MM.1S (cell line): ENCODE measurements around the gene REG3A.

Experiments
- DNase-seq: peaks from one replicate; pipeline ENCODE4 v3.0.0-alpha.2; 2015
- H2AFZ ChIP-seq: fragments of 300-600 bp; sonication (generic); 2 replicates; pipeline ENCODE4 v1.6.0; 2016; ENCODE audit warnings: antibody characterized with exemption, low read length
- H3F3A ChIP-seq: fragments of 300-600 bp; sonication (generic); 2 replicates; pipeline ENCODE4 v1.6.1; 2016; ENCODE audit warnings: mild to moderate bottlenecking, antibody characterized with exemption, low read length, moderate library complexity, mixed read lengths; ENCODE audit not compliant: insufficient read depth
- H3K27ac ChIP-seq: fragments of 300-600 bp; sonication (generic); 2 replicates; pipeline ENCODE4 v1.5.1; 2016; ENCODE audit warnings: mild to moderate bottlenecking, low read length
- H3K27me3 ChIP-seq: fragments of 300-600 bp; sonication (generic); replicated peaks from 2 replicates; pipeline ENCODE4 v1.6.0; 2016; ENCODE audit warnings: low read length; ENCODE audit not compliant: insufficient read depth
- H3K36me3 ChIP-seq: fragments of 300-600 bp; sonication (generic); replicated peaks from 2 replicates; pipeline ENCODE4 v1.6.1; 2016; ENCODE audit warnings: mild to moderate bottlenecking, low read length, mixed read lengths; ENCODE audit not compliant: insufficient read depth
- H3K4me1 ChIP-seq: fragments of 300-600 bp; sonication (generic); 2 replicates; pipeline ENCODE4 v1.6.1; 2016; ENCODE audit warnings: low read length, mixed read lengths
- H3K4me2 ChIP-seq: fragments of 300-600 bp; sonication (generic); 2 replicates; pipeline ENCODE4 v1.6.0; 2016; ENCODE audit warnings: low read depth, low read length
- H3K4me3 ChIP-seq: fragments of 300-600 bp; sonication (generic); 2 replicates; pipeline ENCODE4 v1.5.1; 2016; ENCODE audit warnings: low read length, mixed read lengths
- H3K79me2 ChIP-seq: fragments of 300-600 bp; sonication (generic); 2 replicates; pipeline ENCODE4 v1.6.1; 2016; ENCODE audit warnings: mixed run types, low read length, mixed read lengths
- H3K9ac ChIP-seq: fragments of 300-600 bp; sonication (generic); 2 replicates; pipeline ENCODE4 v1.6.1; 2016; ENCODE audit warnings: low read length, mixed read lengths
- H3K9me2 ChIP-seq: fragments of 300-600 bp; sonication (generic); replicated peaks from 2 replicates; pipeline ENCODE4 v1.6.1; 2016; ENCODE audit warnings: mild to moderate bottlenecking, low read length, mixed read lengths; ENCODE audit not compliant: insufficient read depth
- H3K9me3 ChIP-seq: fragments of 300-600 bp; sonication (generic); replicated peaks from 2 replicates; pipeline ENCODE4 v1.6.1; 2016; ENCODE audit warnings: mild to moderate bottlenecking, low read length, mixed read lengths; ENCODE audit not compliant: insufficient read depth
- H4K20me1 ChIP-seq: fragments of 300-600 bp; sonication (generic); 2 replicates; pipeline ENCODE4 v1.6.1; 2016; ENCODE audit warnings: mild to moderate bottlenecking, low read length, moderate library complexity, mixed read lengths; ENCODE audit not compliant: insufficient read depth
- EZH2 ChIP-seq: fragments of 300-600 bp; sonication (generic); optimal IDR thresholded peaks from 2 replicates; pipeline ENCODE3; 2017; ENCODE audit warnings: low read depth, mild to moderate bottlenecking, antibody characterized with exemption, low read length, mixed read lengths
- EZH2phosphoT487 ChIP-seq: fragments of 300-600 bp; sonication (generic); IDR thresholded peaks from 2 replicates; pipeline ENCODE4 v1.6.1; 2018; ENCODE audit warnings: antibody characterized with exemption, low read length
- TF ChIP-seq, protein P1 (sequence below): fragments of 300-600 bp; sonication (generic); IDR thresholded peaks from 2 replicates; pipeline ENCODE4 v1.5.1; 2016; ENCODE audit warnings: antibody characterized with exemption, low read length, mixed read lengths

Gene REG3A

DNA sequence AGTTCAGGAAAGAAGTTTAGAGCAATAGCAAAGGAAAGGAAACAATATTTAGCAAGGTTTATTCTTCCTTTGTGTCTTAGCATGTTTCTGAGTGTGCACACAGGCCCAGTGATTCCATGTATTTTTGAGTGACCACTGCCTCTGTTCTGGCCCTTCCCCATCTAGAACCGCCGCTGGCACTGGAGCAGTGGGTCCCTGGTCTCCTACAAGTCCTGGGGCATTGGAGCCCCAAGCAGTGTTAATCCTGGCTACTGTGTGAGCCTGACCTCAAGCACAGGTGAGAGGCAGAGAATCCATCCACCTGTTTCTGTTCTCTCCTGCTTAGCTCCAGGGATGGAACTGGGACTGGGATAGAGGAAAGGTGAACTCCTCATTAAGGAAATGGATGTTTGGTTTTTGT lies 36.9 kb downstream of the REG3A start:
- Histone ChIP-seq H3K27me3 (no peaks in the 10 kb centered on the region), H3K79me2 (no peaks in the 10 kb centered on the region), H4K20me1 (no peaks in the 10 kb centered on the region), H3K9me3 (no peaks in the 10 kb centered on the region), H3K36me3 (no peaks in the 10 kb centered on the region), H3K4me3 (no peak overlapping the region), H3K27ac (no peak overlapping the region), H3F3A (no peaks in the 10 kb centered on the region), H3K9me2 (no peaks in the 10 kb centered on the region), H2AFZ (no peak overlapping the region), H3K4me2 (no peak overlapping the region), H3K4me1 (no peaks in the 10 kb centered on the region), H3K9ac (no peak overlapping the region)
- no peak for TF ChIP-seq EZH2phosphoT487
- TF ChIP-seq EZH2: no peak
- TF ChIP-seq, protein P1, sequence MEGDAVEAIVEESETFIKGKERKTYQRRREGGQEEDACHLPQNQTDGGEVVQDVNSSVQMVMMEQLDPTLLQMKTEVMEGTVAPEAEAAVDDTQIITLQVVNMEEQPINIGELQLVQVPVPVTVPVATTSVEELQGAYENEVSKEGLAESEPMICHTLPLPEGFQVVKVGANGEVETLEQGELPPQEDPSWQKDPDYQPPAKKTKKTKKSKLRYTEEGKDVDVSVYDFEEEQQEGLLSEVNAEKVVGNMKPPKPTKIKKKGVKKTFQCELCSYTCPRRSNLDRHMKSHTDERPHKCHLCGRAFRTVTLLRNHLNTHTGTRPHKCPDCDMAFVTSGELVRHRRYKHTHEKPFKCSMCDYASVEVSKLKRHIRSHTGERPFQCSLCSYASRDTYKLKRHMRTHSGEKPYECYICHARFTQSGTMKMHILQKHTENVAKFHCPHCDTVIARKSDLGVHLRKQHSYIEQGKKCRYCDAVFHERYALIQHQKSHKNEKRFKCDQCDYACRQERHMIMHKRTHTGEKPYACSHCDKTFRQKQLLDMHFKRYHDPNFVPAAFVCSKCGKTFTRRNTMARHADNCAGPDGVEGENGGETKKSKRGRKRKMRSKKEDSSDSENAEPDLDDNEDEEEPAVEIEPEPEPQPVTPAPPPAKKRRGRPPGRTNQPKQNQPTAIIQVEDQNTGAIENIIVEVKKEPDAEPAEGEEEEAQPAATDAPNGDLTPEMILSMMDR: no peak
- no peak for DNase-seq

DNA sequence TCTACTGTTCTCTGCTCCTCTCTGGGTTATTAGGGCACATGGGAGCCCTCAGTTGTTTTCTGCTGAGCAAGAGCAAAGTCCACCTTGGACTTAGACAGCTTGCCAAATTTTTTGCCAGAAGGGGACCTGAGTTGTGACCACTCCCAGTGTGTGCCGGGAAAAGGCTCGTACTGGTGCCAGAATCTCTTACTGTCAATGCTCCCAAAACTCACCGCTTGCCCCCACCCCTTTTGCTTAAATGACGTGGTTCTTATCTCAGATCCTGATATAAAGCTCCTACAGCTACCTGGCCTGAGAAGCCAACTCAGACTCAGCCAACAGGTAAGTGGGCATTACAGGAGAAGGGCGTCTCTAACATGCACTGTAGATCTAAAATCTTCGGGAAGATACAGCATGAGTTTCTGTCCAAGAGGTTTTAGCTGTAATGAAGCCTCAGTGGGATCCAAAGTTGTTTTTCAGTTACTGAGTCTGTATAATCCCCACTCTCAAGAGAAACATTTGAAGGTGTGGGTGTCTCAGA lies 39.3 kb downstream of the REG3A start, which contains the start of gene REG1A:
Gene REG1A (plus strand): TSS at position 295 of the 520 bp plus-strand sequence. CDS start 374 bp downstream, outside the sequence.
- Histone ChIP-seq H2AFZ (no peak within 1 kb of the TSS), H3F3A (no peaks in the 10 kb centered on the region), H3K9me3 (no peaks in the 10 kb centered on the region), H3K36me3 (no peaks in the 10 kb centered on the region), H3K27me3 (no peaks in the 10 kb centered on the region), H3K79me2 (no peaks in the 10 kb centered on the region), H3K4me3 (no peak within 1 kb of the TSS), H3K9ac (no peak within 1 kb of the TSS), H3K9me2 (no peaks in the 10 kb centered on the region), H4K20me1 (no peaks in the 10 kb centered on the region), H3K27ac (no peak within 1 kb of the TSS), H3K4me2 (no peak within 1 kb of the TSS), H3K4me1 (no peaks in the 10 kb centered on the region)
- TF ChIP-seq, protein P1: no peak
- TF ChIP-seq EZH2phosphoT487 (no peak), EZH2 (no peak)
- no peak for DNase-seq

DNA sequence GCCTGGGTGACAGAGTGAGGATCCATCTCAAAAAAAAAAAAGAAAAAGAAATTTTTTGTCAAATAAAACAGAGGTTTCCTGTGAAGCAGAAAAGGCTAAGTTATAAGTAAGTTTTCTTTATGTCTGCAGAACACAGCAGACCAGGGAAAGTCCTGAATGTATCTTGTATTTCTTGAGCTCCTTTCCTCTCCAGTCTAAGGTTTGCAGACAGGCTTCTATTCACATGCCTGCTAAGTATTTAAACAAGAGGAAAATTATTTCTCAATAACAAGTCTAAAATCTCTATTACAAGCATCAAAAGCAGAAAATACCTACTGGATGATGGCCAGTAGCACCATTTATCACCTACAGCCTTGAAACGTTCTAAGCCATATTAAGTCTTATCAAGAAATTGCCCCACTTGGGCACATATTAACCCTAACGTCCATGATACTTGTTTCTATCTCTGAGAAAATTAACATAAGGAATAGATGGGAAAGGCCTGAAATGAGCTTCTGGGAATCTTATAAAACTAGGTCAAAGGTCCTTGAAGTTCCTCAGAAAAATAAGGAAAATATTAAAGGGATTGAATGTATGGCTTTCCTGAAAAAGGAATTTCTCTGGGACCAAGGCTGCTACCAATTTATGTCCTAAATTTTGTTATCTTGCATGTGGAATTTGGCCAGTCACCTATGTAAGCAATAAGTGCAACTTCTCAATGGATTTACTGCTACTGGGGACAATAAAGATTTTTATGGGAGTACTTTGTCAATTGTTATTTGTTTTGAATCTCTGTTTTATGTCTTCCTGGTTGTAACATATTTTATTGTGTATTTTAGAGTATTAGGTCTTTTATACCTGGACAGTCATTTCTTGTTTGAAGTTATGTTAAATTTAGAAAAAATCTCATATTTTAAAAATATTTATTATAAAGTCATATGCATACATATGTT lies 42.3 kb downstream of the REG3A start:
- Histone ChIP-seq H3K9ac (no peak overlapping the region), H3K27me3 (no peaks in the 10 kb centered on the region), H3K27ac (no peak overlapping the region), H3K4me1 (no peaks in the 10 kb centered on the region), H3K79me2 (no peaks in the 10 kb centered on the region), H3K4me3 (no peak overlapping the region), H3F3A (no peaks in the 10 kb centered on the region), H3K9me2 (no peaks in the 10 kb centered on the region), H3K9me3 (no peaks in the 10 kb centered on the region), H3K4me2 (no peak overlapping the region), H2AFZ (no peak overlapping the region), H4K20me1 (no peaks in the 10 kb centered on the region), H3K36me3 (no peaks in the 10 kb centered on the region)
- DNase-seq: no peak
- TF ChIP-seq, protein P1: no peak
- no peak for TF ChIP-seq EZH2phosphoT487
- TF ChIP-seq EZH2: no peak
